Stimulated activated CD4-positive, alpha-beta T cell treated with anti-CD3 and anti-CD28 coated beads, Interleukin-1b, Interleukin-23, amount 100 ng/mL, for 24 hours (primary cell): ENCODE data around the gene LRP5.
"Not testable (repeated sequence)": the region's sequence is repeated elsewhere in the genome, so short reads cannot be mapped to it uniquely, and the experiment has no call there.

ENCODE experiments used
- DNase-seq, 4 experiments: peaks; one replicate each; pipeline ENCODE4 v3.0.0-alpha.2; 2020; ENCODE audit warnings: low read depth in 4 of 4, low spot score in 1 of 4

LRP5 gene

GRCh38 chr11:68414496-68415221 is 102.3 kb downstream of the LRP5 start:
- DNase-seq, result no peak

DNA sequence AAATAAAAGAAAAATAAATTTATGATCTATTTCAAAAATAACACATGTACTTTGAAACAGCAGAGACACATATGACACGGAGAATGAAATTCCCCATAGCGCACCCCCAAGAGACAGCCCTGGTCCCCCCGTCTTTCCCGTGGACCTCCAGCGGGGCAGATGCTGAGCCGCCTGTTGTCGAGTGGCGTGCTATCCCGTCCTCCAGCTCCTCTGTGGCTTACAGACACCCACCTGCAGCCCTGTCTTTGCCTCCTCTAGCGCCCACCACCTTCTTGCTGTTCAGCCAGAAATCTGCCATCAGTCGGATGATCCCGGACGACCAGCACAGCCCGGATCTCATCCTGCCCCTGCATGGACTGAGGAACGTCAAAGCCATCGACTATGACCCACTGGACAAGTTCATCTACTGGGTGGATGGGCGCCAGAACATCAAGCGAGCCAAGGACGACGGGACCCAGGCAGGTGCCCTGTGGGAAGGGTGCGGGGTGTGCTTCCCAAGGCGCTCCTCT is 103.7 kb downstream of the LRP5 start:
- no peak for DNase-seq

GRCh38 chr11:68418648-68419047 is 106.3 kb downstream of the LRP5 start:
- no peak for DNase-seq

DNA sequence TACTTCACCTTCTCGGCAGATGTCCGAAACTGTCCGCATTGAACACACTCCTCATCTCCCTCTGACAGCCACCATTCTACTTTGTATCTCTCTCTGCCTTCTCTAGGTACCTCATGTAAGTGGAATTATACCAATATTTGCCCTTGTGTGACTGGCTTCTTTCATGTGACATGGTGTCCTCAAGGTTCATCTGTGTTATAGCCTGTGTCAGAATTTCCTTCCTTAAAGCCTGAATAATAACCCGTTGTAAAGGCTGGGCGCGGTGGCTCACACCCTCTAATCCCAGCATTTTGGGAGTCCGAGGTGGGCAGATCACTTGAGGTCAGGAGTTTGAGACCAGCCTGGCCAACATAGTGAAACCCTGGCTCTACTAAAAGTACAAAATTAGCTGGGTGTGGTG is 107.8 kb downstream of the LRP5 start:
- DNase-seq, result no peak

DNA sequence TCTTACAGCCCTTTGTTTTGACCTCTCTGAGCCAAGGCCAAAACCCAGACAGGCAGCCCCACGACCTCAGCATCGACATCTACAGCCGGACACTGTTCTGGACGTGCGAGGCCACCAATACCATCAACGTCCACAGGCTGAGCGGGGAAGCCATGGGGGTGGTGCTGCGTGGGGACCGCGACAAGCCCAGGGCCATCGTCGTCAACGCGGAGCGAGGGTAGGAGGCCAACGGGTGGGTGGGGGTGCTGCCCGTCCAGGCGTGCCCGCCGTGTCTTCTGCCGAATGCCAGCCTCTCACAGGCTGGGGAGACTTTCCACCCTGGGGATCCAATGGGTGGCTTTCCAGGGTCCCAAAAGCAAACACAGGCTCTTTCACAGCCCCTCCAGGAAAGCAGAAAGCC is 111.1 kb downstream of the LRP5 start:
- DNase-seq, result no peak

DNA sequence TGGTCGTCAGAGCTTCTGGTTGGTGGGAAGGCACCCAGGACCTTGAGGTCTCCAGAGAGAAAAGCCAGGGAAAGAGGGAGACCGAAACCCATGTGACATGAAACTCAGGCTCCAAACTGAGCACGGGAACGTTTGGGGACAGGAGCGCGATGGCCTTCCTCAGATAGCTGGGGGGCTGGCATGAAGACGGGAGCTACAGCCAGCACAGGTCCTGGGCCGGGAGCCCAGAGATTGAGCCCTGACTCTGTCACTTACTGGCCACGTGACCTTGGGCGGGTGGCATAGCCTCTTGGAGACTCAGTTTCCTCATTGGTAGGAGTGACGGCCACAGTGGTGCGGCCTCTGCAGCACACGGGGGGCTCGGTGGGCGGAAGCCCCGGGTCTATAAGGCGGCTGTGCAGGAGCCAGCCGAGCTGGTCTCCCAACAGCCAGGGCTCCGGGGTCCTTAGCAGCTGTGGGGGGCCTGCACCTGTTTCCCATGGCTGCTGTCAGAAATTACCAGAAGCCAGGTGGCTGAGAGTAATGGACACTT is 111.8 kb downstream of the LRP5 start:
- DNase-seq, result no peak

GRCh38 chr11:68424981-68425865 is 112.8 kb downstream of the LRP5 start:
- DNase-seq, result no peak

- no peak for DNase-seq
Observed at GRCh38 chr11:68425866-68426380, 113.5 kb downstream of the LRP5 start.

DNA sequence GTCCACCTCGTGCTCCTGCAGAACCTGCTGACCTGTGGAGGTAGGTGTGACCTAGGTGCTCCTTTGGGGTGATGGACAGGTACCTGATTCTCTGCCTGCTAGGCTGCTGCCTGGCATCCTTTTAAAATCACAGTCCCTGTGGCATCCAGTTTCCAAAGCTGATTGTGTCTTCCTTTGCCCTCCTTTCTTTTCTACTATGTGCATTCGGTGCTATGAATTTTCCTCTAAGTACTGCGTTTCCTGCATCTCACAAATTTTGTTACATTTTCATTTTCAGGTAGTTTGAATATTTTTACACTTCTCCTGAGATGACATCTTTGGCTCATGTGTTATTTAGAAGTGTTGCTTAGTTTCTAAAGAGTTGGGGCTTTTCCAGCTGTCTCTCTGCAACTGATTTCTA is 117.3 kb downstream of the LRP5 start:
- no peak for DNase-seq

DNA sequence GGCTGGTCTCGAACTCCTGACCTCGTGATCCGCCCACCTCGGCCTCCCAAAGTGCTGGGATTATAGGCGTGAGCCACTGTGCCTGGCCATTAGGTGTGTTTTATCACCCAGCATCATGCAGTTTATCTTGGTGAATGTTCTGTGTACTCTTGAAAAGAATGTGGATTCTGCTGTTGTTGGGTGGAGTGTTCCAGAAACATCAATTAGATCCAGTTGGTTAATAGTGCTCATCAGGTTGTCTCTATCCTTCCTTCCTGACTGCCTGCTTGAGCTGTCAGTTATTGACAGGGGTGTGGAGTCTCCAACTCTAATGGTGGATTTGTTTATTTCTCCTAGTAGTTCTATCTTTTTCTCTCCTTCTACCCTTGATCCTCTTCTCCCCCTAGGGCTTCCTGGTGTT is 118.0 kb downstream of the LRP5 start:
- DNase-seq, result no peak

DNA sequence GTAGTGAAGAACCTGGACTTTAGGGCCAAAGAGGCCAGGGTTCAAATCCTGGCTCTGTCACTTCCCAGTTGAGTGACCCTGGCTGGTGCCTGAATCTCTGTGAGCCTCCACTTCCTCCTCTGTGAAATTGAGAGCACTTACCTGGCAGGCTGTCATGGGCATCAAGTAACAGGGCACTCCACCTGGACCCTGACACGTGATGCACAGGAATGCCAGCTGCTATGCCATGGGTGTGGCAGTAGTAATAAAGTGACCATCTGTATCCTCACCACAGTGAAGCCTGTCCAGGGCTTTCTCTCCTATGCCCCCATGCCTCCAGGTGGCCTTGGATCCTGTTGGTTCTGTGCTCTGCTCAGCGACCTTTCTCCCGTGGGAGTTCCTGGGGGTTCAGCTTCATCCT is 118.4 kb downstream of the LRP5 start:
- DNase-seq, result no peak

GRCh38 chr11:68431984-68432645 is 119.7 kb downstream of the LRP5 start:
- DNase-seq, result no peak

DNA sequence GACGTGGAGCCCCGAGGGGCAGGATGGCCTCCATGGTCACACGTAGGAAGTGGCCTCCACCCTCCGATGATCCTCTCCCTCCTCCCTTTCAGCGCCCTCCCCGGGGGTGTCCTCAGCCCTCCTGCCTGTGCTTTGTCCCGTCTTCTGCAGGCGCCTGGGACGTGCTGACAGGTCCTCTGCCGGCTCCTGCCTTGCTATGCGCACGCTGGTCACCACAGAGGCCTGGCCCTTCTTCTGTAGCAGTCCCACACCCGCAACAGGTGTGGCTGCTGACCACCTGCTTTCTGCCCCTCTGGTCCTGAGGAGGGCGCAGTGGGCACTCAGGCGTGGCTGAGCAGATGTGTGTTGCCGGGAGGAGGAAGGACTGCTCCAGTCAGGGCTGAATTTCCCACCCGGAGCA is 120.5 kb downstream of the LRP5 start:
- no peak for DNase-seq

DNA sequence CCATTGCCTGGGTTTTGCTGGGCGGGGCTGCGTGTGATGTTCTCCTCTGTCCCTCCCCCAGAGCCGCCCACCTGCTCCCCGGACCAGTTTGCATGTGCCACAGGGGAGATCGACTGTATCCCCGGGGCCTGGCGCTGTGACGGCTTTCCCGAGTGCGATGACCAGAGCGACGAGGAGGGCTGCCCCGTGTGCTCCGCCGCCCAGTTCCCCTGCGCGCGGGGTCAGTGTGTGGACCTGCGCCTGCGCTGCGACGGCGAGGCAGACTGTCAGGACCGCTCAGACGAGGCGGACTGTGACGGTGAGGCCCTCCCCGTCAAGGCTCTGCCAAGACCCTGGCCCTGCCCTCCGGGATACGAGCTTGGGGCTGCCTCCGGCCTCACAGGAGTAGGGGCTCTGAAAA is 121.2 kb downstream of the LRP5 start:
- no peak for DNase-seq

GRCh38 chr11:68434159-68434558 is 121.8 kb downstream of the LRP5 start:
- not testable (repeated sequence) for DNase-seq

- DNase-seq, result no peak
Observed at GRCh38 chr11:68436162-68436888, 123.9 kb downstream of the LRP5 start.

DNA sequence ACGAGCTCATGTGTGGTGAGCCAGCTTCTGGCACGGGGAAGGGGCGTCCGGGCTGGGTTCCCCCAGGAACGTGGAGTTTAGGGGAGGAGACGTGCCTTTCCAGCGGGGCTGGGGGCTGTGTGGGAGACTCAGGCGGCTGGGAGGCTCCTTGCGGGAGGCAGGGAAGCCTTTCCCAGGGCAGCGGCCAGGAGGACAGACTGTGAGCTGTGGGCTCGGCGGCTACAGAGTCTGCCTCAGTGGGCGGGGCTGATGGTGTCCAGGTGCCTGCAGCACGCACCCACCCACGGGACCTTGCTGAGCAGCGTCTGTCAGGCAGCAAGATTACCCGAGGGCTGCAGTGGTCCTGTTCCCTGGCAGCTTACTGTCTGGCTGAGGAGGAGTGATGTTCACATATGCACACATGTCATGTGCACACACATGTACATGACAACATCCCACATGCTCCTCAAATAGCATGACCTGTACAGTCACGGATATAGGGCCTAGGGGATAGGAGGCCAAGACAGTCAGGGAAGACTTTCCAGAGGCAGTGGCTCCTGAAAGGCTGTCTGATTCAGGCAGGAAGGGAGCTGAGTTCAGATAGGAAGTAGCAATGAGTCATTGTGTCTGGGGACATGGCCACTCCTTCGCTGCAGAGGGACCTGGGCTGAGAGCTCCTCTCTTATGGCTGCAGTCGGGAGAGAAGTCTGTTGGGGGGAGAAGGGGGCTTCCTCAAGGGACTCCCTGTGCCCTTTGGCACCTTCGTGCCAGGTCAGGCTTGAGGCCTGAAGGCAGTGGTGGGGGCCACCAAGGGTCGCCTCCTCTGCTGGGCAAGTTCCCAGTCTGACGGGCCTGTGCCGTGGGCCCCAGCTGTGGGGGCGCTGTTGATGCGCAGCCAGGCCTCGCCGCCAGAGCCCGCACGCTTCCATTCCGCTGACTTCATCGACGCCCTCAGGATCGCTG is 124.9 kb downstream of the LRP5 start:
- DNase-seq, result no peak

- DNase-seq, result no peak
Observed at GRCh38 chr11:68437927-68438657, 125.7 kb downstream of the LRP5 start.
